Osteoblast (primary cell): Measurements from ENCODE around the gene MPO. TPM values are rescaled to one million over a fixed set of nuclear protein-coding genes. Genes with fewer than 3 reads are reported as not detected.

ENCODE experiments used
- DNase-seq: peaks from one replicate; pipeline ENCODE4 v3.0.0; 2011; ENCODE audit warnings: low spot score, mixed read lengths; ENCODE audit not compliant: insufficient read length; ENCODE audit errors: missing footprints
- H2AFZ ChIP-seq: 2 replicates; pipeline ENCODE4 v1.6.0; 2011; ENCODE audit warnings: mild to moderate bottlenecking, low read length
- H3K27ac ChIP-seq: 2 replicates; pipeline ENCODE4 v1.5.1; 2011; ENCODE audit warnings: mild to moderate bottlenecking, low read depth, low read length, moderate library complexity
- H3K27me3 ChIP-seq: 2 replicates; pipeline ENCODE4 v1.6.0; 2012; ENCODE audit warnings: mild to moderate bottlenecking, control low read depth, inconsistent platforms, low read length, moderate library complexity; ENCODE audit not compliant: insufficient read depth
- H3K36me3 ChIP-seq: 2 replicates; pipeline ENCODE4 v1.5.1; 2011; ENCODE audit warnings: mild to moderate bottlenecking, low read length, control low read depth, moderate library complexity; ENCODE audit not compliant: insufficient read depth
- H3K4me1 ChIP-seq: 2 replicates; pipeline ENCODE4 v1.5.1; 2011; ENCODE audit warnings: mild to moderate bottlenecking, low read length, control low read depth, moderate library complexity; ENCODE audit not compliant: insufficient read depth
- H3K4me2 ChIP-seq: 2 replicates; pipeline ENCODE4 v1.6.0; 2011; ENCODE audit warnings: mild to moderate bottlenecking, low read length; ENCODE audit not compliant: insufficient read depth
- H3K4me3 ChIP-seq: fragments of 200-600 bp; sonication (generic); 3 replicates; pipeline ENCODE4 v1.5.1; 2012; ENCODE audit warnings: mild to moderate bottlenecking, low read length, inconsistent platforms; ENCODE audit not compliant: insufficient read depth
- H3K79me2 ChIP-seq: 2 replicates; pipeline ENCODE4 v1.6.0; 2012; ENCODE audit warnings: mild to moderate bottlenecking, low read length, control low read depth, inconsistent platforms; ENCODE audit not compliant: insufficient read depth
- H3K9me3 ChIP-seq: 2 replicates; pipeline ENCODE4 v1.5.1; 2011; ENCODE audit warnings: low read depth, low read length, control low read depth
- H4K20me1 ChIP-seq: 2 replicates; pipeline ENCODE4 v1.6.0; 2012; ENCODE audit warnings: mild to moderate bottlenecking, low read length, control low read depth; ENCODE audit not compliant: insufficient read depth
- CTCF ChIP-seq: IDR thresholded peaks from 2 replicates; pipeline ENCODE4 v1.5.1; 2011; ENCODE audit warnings: mild to moderate bottlenecking, low read depth, low read length, moderate library complexity; ENCODE audit errors: extremely low read depth
- total RNA-seq: library from RNA; depleted of rRNA; stranded (reverse); fragments of >200 nt; gene quantifications from 2 replicates; pipeline ENCODE4 v1.2.3, GENCODE V29; 2012

MPO gene
- total RNA-seq, 1 donor, result under 0.01 TPM

- TF ChIP-seq CTCF, result no peak
- H3K4me2 ChIP-seq, result no peak overlapping the region
- DNase-seq, result peak; percentile 57
- H3K79me2 ChIP-seq, result no peaks in the 10 kb centered on the region
- H3K9me3 ChIP-seq, result no peaks in the 10 kb centered on the region
- H4K20me1 ChIP-seq, result no peaks in the 10 kb centered on the region
- H3K27me3 ChIP-seq, result peaks cover 2% of the 10 kb centered on the region
- H3K4me1 ChIP-seq, result no peaks in the 10 kb centered on the region
- H3K27ac ChIP-seq, result no peak overlapping the region
- no peak overlapping the region for H2AFZ ChIP-seq
- H3K36me3 ChIP-seq, result no peaks in the 10 kb centered on the region
- no peak overlapping the region for H3K4me3 ChIP-seq
These were observed 38.0 kb upstream of the MPO start for GRCh38 chr17:58318627-58319172.

- H3K4me2 ChIP-seq, result no peak overlapping the region
- H2AFZ ChIP-seq, result no peak overlapping the region
- no peaks in the 10 kb centered on the region for H4K20me1 ChIP-seq
- no peaks in the 10 kb centered on the region for H3K9me3 ChIP-seq
- H3K27ac ChIP-seq, result no peak overlapping the region
- no peaks in the 10 kb centered on the region for H3K4me1 ChIP-seq
- H3K79me2 ChIP-seq, result no peaks in the 10 kb centered on the region
- H3K4me3 ChIP-seq, result no peak overlapping the region
- no peak for TF ChIP-seq CTCF
- H3K27me3 ChIP-seq, result no peaks in the 10 kb centered on the region
- peak; percentile 74 for DNase-seq
- no peaks in the 10 kb centered on the region for H3K36me3 ChIP-seq
These were observed 37.3 kb upstream of the MPO start for GRCh38 chr17:58318065-58318481.

- Histone ChIP-seq H3K4me2 (peak overlapping the region; percentile 13), H3K4me1 (no peaks in the 10 kb centered on the region), H3K9me3 (no peaks in the 10 kb centered on the region), H4K20me1 (no peaks in the 10 kb centered on the region), H3K36me3 (no peaks in the 10 kb centered on the region), H3K79me2 (no peaks in the 10 kb centered on the region), H3K4me3 (no peak overlapping the region), H2AFZ (peak overlapping the region; percentile 42), H3K27me3 (no peaks in the 10 kb centered on the region), H3K27ac (no peak overlapping the region)
- TF ChIP-seq CTCF, result peak; percentile 91
- DNase-seq, result peak; percentile 98
These were observed 36.8 kb upstream of the MPO start for GRCh38 chr17:58317421-58318064.

GRCh38 chr17:58316260-58316960 lies 35.7 kb upstream of the MPO start:
- TF ChIP-seq CTCF, result no peak
- Histone ChIP-seq H3K4me2 (no peak overlapping the region), H3K27me3 (no peaks in the 10 kb centered on the region), H3K4me3 (no peak overlapping the region), H2AFZ (no peak overlapping the region), H3K4me1 (no peaks in the 10 kb centered on the region), H4K20me1 (no peaks in the 10 kb centered on the region), H3K27ac (no peak overlapping the region), H3K36me3 (no peaks in the 10 kb centered on the region), H3K9me3 (no peaks in the 10 kb centered on the region), H3K79me2 (no peaks in the 10 kb centered on the region)
- peak; percentile 27 for DNase-seq
